Cerebellar cortex (tissue), 1 donor: Measurements from ENCODE around the gene GRM7.
A peak's percentile ranks its signal among the peaks of the same experiment; 100 is the strongest.
"Not testable (repeated sequence)": the region's sequence is repeated elsewhere in the genome, so short reads cannot be mapped to it uniquely, and the experiment has no call there.

Source experiments
- DNase-seq: peaks from one replicate; pipeline ENCODE4 v3.0.0-alpha.2; 2015; ENCODE audit warnings: low spot score

The GRM7 gene

GRCh38 chr3:6860954-6861624 lies at the start of gene GRM7:
Gene GRM7 (plus strand): TSS chr3:6861115.
- peak; percentile 2 for DNase-seq

- DNase-seq: no peak
These were observed 39.5 kb upstream of the GRM7 start for GRCh38 chr3:6821411-6821810.

DNA sequence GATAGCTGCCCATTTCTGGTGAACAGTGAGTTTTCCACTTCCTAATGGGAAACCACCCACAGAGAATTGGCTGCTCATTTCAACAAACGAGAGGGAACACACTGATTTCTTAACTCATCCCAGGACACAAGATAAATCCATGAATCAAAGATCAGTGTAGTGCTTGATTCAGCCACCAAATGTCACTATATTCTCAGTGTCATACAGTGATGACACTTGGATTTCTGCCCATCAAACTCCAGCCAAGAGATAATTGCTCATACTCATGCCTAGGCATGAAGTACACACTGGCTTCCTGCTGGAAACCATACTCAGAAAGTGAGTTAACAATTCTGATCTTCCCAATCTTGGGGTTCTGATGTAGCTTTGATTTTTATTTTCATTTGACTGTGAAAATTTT lies 35.4 kb upstream of the GRM7 start:
- DNase-seq: no peak

DNA sequence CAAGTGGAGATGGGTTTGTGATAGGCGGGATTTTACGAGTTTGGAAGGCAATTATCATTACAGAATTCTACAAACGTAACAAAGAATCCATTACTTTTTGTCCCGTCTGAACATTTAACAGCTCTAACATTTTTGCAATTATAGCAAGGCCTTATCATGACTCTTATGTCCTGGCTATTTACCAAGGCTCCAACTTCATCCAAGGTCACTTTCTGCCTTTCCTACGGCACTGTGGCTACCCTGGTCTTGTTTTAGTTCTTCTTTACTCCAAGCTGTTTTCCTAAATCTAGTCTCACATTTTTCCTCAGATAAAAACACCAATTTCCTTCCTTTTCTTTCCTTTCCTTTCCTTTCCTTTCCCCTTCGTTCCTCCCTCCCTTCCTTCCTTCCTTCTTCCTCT lies 33.5 kb upstream of the GRM7 start:
- DNase-seq: no peak

DNA sequence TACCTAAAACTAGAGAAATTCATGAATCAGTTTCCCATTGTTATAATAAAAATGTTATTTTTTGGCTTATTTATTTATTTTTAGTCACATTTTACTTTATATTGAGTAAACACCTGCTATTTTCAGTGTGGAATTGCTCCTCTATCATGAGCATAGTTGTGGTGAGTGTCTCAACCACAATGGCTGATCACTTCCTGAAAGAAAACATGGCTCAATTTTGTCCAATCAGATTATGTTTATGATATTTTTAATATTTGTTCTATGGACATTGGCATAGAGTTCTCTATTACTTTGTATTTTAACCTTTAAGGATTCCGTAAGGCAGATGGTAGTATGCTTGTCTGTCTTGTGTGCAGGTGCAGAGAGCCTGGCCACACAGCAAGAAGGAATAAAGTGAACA lies 16.2 kb upstream of the GRM7 start:
- no peak for DNase-seq

GRCh38 chr3:6854184-6854583 lies 6.7 kb upstream of the GRM7 start:
- DNase-seq: no peak

DNA sequence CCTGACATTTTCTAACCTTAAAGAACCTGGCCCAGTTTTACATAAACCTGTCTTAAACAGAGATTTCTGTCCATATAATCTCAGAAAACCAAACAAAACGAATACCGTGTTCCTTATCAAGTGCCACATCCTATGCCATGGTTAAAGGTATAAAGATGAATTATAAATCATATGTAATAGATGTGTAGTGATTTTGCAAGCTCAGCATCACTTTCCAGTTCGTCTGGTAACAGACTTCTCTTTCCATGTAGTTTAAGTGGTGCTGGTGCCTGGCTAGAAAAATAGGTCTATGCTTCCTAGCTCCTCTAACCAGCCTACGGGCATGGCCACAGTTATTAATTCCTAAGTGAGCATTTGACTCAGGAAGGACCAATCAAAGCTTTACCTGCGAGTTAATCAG lies 3.4 kb upstream of the GRM7 start:
- DNase-seq: no peak

GRCh38 chr3:6860149-6860953 lies 564 bp upstream of the GRM7 start:
- DNase-seq: no peak

GRCh38 chr3:6861625-6862000 lies 698 bp downstream of the GRM7 start:
- no peak for DNase-seq

DNA sequence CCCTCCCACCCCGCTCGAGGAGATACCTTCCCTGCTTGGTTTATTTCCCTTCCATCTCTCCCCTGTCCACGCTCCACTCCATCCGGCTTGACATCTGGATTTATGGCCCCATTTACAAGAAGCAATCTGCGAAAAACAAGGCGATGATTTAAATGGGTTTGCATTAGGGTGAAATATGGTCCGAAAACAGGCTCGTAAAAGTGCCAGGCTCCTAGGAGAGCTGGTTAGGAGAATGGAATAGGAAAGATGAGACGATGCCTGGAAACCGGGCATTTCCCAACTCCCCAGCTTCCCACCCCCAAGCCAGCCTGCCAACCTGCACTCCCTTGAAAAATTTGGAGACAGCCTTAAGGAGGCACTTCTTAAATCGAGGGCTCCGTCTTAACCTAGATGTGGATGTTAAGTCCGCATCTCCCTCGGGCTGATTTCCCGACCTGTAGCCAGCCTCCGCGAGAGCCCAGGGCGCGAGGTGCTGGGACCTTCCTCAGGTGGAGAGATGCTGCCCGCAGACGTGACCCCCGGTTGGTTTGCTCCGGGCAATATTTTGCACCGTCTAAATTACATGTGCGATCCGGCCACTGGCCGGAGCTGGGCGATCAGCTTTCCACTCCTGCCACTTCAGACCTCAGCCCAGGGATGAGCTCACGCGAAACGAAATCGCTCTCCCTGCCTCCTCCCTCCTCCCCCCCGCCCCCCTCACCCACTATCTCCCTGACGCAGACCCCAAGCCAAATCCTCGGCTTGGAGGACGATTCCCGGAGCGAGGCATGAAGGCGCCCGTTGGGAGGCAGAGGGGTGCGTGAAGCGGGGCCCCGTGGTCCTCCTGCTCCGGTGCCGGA lies 1.3 kb downstream of the GRM7 start:
- no peak for DNase-seq

- DNase-seq: no peak
These were observed 1.9 kb downstream of the GRM7 start for GRCh38 chr3:6862880-6863195.

DNA sequence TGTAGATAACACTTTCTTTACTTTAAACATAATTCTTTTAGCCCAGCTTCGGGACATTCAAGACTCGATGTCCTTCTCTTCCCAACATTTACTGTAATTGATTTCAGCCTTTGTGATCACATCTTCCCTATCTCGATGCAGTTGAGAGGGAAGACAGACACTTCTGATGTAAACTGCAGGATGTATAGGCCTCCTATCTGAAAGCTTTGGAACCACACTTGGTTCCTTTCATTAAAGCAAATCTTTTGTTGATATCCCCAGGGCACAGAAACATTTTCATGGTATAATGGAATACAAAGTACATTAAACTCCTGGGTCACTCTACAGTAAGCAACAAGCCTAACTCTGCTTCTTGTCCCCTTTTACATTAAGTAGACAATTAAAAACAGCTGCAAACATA lies 6.4 kb downstream of the GRM7 start:
- DNase-seq: no peak

DNA sequence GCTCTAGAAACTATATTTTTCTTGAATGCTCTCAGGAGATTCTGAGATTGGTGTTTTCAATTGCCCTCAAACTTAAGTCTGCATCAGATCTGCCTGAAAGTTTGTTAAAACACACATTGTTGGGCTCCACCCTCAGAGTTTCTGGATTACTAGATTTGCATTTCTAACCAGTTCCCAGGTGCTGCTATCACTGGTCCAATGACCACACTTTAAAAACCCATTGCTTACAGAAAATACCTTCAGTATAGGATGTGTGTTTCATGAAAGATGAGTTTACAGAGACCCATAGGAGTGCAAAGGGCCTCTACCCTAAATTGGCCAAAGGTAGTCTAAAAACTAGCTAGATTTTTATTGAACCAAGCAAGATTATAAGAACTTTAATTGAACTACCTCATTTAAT lies 17.8 kb downstream of the GRM7 start:
- no peak for DNase-seq

DNA sequence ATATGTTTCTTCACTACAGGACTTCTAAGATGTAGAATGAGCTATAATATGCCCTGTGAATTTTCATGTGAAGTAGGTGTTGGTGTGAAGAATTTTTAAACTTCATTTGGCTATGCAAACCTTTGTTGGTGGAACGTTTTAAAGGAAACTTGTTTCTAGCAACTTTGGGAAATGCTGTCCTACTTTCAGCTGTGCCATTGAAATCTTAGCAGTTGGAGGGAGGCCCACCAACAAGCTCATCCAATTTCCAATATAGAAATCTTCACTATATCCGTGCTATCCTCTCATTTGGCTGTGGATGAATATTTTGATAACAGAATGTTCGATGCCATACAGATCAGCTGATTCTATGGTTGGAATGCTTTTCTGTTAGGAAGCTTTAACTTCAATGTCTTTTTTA lies 51.3 kb downstream of the GRM7 start:
- DNase-seq: no peak

GRCh38 chr3:6915898-6916297 lies 55.0 kb downstream of the GRM7 start:
- DNase-seq: no peak

- no peak for DNase-seq
These were observed 60.2 kb downstream of the GRM7 start for GRCh38 chr3:6921066-6921465.

- DNase-seq: no peak
These were observed 61.0 kb downstream of the GRM7 start for GRCh38 chr3:6921876-6922275.

- DNase-seq: no peak
These were observed 67.1 kb downstream of the GRM7 start for GRCh38 chr3:6928064-6928463.

DNA sequence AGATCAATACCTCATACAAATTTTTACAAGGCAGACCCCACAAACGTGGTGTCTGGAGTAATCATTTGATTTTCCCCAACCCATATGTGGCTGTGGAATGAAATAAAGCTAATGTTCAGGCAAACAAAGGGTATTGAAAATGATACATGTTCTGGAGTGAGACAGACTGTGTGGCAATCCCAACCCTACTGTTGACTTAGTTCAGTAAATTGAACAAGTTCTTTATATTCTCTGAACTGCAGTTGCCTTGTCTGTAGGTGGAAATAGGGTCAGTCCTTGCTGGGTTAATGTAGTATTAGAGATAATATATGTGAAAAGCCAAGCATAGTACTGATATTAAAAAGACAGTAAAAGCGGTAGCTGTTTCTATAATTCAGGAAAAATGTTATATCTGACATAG lies 69.0 kb downstream of the GRM7 start:
- no peak for DNase-seq

DNA sequence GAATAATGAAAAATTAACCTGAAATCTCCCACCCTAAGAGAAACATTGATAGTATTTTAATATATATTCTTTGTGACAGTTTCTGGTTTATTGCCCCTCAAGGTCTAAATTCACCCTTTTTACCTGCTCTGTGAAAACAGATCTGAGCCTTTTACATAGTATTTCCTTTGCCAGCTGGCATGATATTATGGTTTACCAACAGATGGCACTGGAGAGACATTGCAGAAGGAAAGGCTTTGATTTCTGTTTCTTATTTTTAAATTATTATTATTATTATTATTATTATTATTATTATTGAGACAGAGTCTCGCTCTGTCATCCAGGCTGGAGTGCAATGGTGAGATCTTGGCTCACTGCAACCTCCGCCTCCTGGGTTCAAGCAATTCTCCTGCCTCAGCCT lies 74.5 kb downstream of the GRM7 start:
- DNase-seq: not testable (repeated sequence)

DNA sequence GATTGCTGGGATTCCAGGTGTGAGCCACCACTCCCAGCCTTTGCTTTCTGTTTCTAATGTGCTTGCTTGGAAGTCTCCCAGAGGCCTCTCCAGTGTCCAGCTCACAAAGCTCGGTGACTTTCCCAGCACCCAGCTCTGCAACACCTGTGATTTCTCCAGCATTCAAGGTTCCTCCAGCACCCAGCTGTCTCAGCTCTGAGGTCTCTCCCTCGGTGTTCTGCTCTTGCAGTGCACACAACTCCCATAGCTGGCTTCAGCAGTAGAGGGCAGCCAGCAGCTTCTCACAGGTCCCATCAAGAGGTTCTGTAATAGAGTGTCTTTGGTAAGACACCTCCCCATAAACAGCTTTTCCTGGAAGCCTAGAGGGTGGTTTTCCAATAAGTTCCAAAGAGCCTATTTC lies 75.1 kb downstream of the GRM7 start:
- no peak for DNase-seq

DNA sequence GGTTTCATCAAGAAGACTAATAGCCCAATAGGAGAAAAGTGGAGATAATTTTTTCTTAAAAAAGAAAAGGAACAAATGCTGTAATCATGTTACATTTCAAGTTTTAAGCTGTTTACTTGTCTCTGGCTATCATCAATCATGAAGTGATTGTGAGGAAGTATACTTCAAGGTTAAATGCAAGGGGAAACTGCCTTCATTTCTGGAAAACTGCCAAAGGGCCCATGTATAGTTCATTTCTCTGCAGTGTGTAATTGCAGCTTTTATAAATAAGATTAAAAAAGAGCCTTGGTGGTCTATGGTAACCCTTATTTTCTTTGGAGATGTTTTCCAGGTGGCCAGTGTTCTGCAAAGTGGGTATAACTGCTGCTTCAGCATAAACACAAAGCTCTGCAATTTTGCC lies 101.9 kb downstream of the GRM7 start:
- no peak for DNase-seq

DNA sequence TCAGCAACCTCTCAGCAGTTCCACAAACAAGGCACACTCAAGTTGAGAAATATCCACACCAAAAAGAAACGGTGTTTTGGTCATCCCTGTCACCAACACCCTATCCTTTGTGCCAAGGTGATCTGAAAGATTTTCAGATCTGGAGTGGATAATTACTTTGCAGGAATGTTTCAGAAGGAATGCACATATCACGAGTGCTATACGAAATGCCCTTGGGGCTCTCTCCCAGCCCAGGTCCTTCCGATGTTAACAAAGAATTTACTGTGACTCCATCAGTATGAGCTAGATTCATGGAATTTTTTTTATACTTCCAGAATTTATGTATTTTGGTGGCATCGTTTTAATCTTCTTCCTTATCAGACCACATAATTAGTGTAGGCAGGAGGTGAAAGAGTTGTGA lies 105.0 kb downstream of the GRM7 start:
- no peak for DNase-seq
